ENCODE measurements around the gene PNMT. TPM values are rescaled to one million over a fixed set of nuclear protein-coding genes. Genes with fewer than 3 reads are reported as not detected.

PNMT gene
- total RNA-seq, 3 donors from 2014 or later (not counting 1 experiment from before 2014, with no cell fraction given): 1.2 to 2.5 (median 2.2) TPM

- no peak overlapping the region for H3K4me3 ChIP-seq (ENCODE audit: low read length)
- Mint-ChIP-seq H3K4me1 (peaks cover 0 to 5% of the 10 kb centered on the region in 2 donors), H3K4me3 (no peak overlapping the region), H3K27ac (no peak overlapping the region), H3K27me3 (ENCODE audit: low read depth in 2 of 2) (no peaks in the 10 kb centered on the region), H3K36me3 (no peaks in the 10 kb centered on the region), H3K9me3 (no peaks in the 10 kb centered on the region)
- TF ChIP-seq, protein P1, sequence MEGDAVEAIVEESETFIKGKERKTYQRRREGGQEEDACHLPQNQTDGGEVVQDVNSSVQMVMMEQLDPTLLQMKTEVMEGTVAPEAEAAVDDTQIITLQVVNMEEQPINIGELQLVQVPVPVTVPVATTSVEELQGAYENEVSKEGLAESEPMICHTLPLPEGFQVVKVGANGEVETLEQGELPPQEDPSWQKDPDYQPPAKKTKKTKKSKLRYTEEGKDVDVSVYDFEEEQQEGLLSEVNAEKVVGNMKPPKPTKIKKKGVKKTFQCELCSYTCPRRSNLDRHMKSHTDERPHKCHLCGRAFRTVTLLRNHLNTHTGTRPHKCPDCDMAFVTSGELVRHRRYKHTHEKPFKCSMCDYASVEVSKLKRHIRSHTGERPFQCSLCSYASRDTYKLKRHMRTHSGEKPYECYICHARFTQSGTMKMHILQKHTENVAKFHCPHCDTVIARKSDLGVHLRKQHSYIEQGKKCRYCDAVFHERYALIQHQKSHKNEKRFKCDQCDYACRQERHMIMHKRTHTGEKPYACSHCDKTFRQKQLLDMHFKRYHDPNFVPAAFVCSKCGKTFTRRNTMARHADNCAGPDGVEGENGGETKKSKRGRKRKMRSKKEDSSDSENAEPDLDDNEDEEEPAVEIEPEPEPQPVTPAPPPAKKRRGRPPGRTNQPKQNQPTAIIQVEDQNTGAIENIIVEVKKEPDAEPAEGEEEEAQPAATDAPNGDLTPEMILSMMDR (IDR thresholded peaks at IDR 0.05): no peak
- DNase-seq (no peak), ATAC-seq (no peak)
- H3K36me3 ChIP-seq (ENCODE audit: control insufficient read depth, insufficient read depth, low read length): peaks cover 16% of the 10 kb centered on the region
- no peak overlapping the region for H3K27ac ChIP-seq (ENCODE audit: low read length)
- WGBS (ENCODE audit: insufficient coverage): 85% methylated on average over 3 of the region's 7 CpGs
- H3K4me1 ChIP-seq (ENCODE audit: control insufficient read depth, insufficient read depth, low read length): no peaks in the 10 kb centered on the region
- intact Hi-C loops (cut with micrococcal nuclease): no loop called here
- no peaks in the 10 kb centered on the region for H3K27me3 ChIP-seq (ENCODE audit: control insufficient read depth, insufficient read depth, low read length)
- no peaks in the 10 kb centered on the region for H3K9me3 ChIP-seq (ENCODE audit: control insufficient read depth, insufficient read depth, low read length)
Observed at GRCh38 chr17:39719563-39720355, 51.5 kb downstream of the PNMT start.

Other genes with a start within 250 kb of the PNMT start
- gene MED1, start 217.2 kb upstream of the PNMT start, total RNA-seq: 10 to 100 TPM; 44.3 to 63.8 (median 53.4) TPM
- gene CDK12, start 207.0 kb upstream of the PNMT start, total RNA-seq: 100 to 1,000 TPM; 119 to 129 (median 124) TPM
- gene NEUROD2, start 60.5 kb upstream of the PNMT start, total RNA-seq: not detected
- not detected for gene PPP1R1B, start 41.5 kb upstream of the PNMT start, total RNA-seq
- gene STARD3, start 31.3 kb upstream of the PNMT start, total RNA-seq: 100 to 1,000 TPM in 2 of 3 donors, 10 to 100 TPM in 1; 97.1 to 115 (median 105) TPM
- 1 to 10 TPM; 1.3 to 3.8 (median 2.4) TPM for gene TCAP, start 3.1 kb upstream of the PNMT start, total RNA-seq
- 10 to 100 TPM; 45.8 to 57.8 (median 52.4) TPM for gene PGAP3, start 19.6 kb downstream of the PNMT start, total RNA-seq
- 100 to 1,000 TPM in 1 of 3 donors, 10 to 100 TPM in 2; 77.6 to 115 (median 82.1) TPM for gene ERBB2, start 31.6 kb downstream of the PNMT start, total RNA-seq
- gene MIEN1, start 62.1 kb downstream of the PNMT start, total RNA-seq: 10 to 100 TPM; 48.8 to 55.2 (median 51.6) TPM
- under 1 TPM in 1 of 3 donors, not detected in 2; 0.27 TPM for gene GRB7, start 69.5 kb downstream of the PNMT start, total RNA-seq
- 100 to 1,000 TPM; 134 to 162 (median 139) TPM for gene IKZF3, start 195.9 kb downstream of the PNMT start, total RNA-seq
- gene ZPBP2, start 199.7 kb downstream of the PNMT start, total RNA-seq: not detected